Heart right ventricle (tissue), 16 donors: ENCODE data around the gene SRR. TPM values are rescaled to one million over a fixed set of nuclear protein-coding genes. Genes with fewer than 3 reads are reported as not detected.

Experiments used
- ATAC-seq, 8 donors: fragments of 200-7000 bp; cut with Tn5 transposase; one replicate each; pipeline ENCODE4 v1.9.1; 2020; ENCODE audit warnings: mild to moderate bottlenecking in 8 of 8, moderate library complexity in 8 of 8, moderate number of reproducible peaks in 1 of 8
- DNase-seq, 2 donors: peaks; one replicate each; pipeline ENCODE4 v3.0.0-alpha.2; 2020
- H3K27ac ChIP-seq, 10 donors: fragments of 200-600 bp; sonication (generic) in 2 of 10; one replicate each; pipeline versions ENCODE4 v1.5.0 to v1.8.0; 2020 to 2022; ENCODE audit warnings: mild to moderate bottlenecking in 3 of 10
- H3K27me3 ChIP-seq, 7 donors: fragments of 200-600 bp; one replicate each; pipeline ENCODE4 v1.8.0; 2021 to 2022; ENCODE audit warnings: mild to moderate bottlenecking in 2 of 7
- H3K36me3 ChIP-seq, 9 donors: fragments of 200-600 bp; sonication (generic) in 1 of 9; one replicate each; pipeline versions ENCODE4 v1.5.0 to v1.8.0; 2020 to 2022; ENCODE audit warnings: mild to moderate bottlenecking in 2 of 9
- H3K4me1 ChIP-seq, 9 donors: fragments of 200-600 bp; sonication (generic) in 1 of 9; one replicate each; pipeline versions ENCODE4 v1.5.0 to v1.8.0; 2020 to 2022; ENCODE audit warnings: mild to moderate bottlenecking in 4 of 9
- H3K4me3 ChIP-seq, 10 donors: fragments of 200-600 bp; sonication (generic) in 2 of 10; one replicate each; pipeline versions ENCODE4 v1.5.0 to v1.8.0; 2020 to 2022; ENCODE audit warnings: mild to moderate bottlenecking in 7 of 10, moderate library complexity in 2 of 10
- H3K9me3 ChIP-seq, 11 donors: fragments of 200-600 bp in 10 of 11; sonication (generic) in 2 of 11; one replicate each; pipeline versions ENCODE4 v1.5.0 to v1.8.0; 2013 to 2022; ENCODE audit warnings: mild to moderate bottlenecking in 2 of 11, control low read depth in 1 of 11, moderate library complexity in 1 of 11
- CTCF ChIP-seq, 9 donors: fragments of 200-600 bp; sonication (generic) in 2 of 9; IDR thresholded peaks; one replicate each; pipeline versions ENCODE4 v1.5.0 to v1.8.0; 2021 to 2022; ENCODE audit warnings: antibody characterized with exemption in 9 of 9, mild to moderate bottlenecking in 5 of 9, moderate library complexity in 1 of 9
- WGBS, 2 donors: extraction: QIAGEN DNeasy Blood & Tissue Kit; methylation state at CpG; one replicate each; pipeline ENCODE4 v1.1.7; 2013; ENCODE audit warnings: inconsistent platforms in 1 of 2; 5-methylcytosine and 5-hydroxymethylcytosine counted together
- intact Hi-C, 10 donors: fragments of 100-400 bp; cut with DNase I; formaldehyde crosslinking; loops; one replicate each; pipeline versions ENCODE4 v1.11.1 to v1.14.2; 2022
- polyA plus RNA-seq, 2 donors: library from polyadenylated mRNA; stranded (reverse); fragments of 200-250 nt; gene quantifications; one replicate each; pipeline ENCODE4 v1.2.3, GENCODE V29; 2013
- total RNA-seq, 10 donors: library from RNA; stranded (reverse); fragmentation: NEBNext Ultra II Directional in 3 of 10; extraction: Animal tissue kit (Norgen Biotek cat#: 25700) in 3 of 10; gene quantifications; one replicate each; pipeline versions ENCODE4 v1.2.1 to v1.2.4, GENCODE V29; 2021 to 2023
- donor health status: Arrhythmogenic right ventricular cardiomyopathy.
- donor health status: ischemic (EF 13 %, LVEDD 7.1; RV severe dilation, severe dysfunction).
- donor health status: healthy with polysubstance abuse.
- donor health status: DM: no; HTN: yes; CAD: no.
- donor health status: DM: no; HTN: no; CAD: no.
- donor health status: ischemic (EF 25% LVEDD 6.9; RV normal size, moderate dysfunction).
- donor health status: ischemic (EF 25% LVEDD 5.7; RV mildly dilated, moderate dysfunction).
- donor health status: healthy.
- donor health status: DM: yes; HTN: yes; CAD: no.
- donor health status: Ischemic cardiomyopathy.
- donor health status: ischemic (EF 35%, LVEDD 5.7; RV mildly dilated, moderate dysfunction).
- donor health status: nonischemic (EF 11% LVEDD 7.7; RV severe dilation, severe dysfunction).
- donor health status: DM: yes; HTN: yes; CAD: no.
- donor health status: PGD.
- donor health status: ischemic (EF 29% LVEDD 5.4; RV normal size, mild dysfunction).
- donor health status: nonischemic (EF 23%, LVEDD 6.1; RV moderate dilation, normal function).

SRR gene
- total and polyA plus RNA-seq, 12 donors: 2.9 to 16.0 (median 9.4) TPM

GRCh38 chr17:2357237-2357636 lies 53.5 kb downstream of the SRR start:
- TF ChIP-seq CTCF (IDR thresholded peaks at IDR 0.05): no peak
- Histone ChIP-seq H3K4me1 (peaks cover 0 to 13% (median 0%) of the 10 kb centered on the region in 9 donors), H3K9me3 (no peaks in the 10 kb centered on the region), H3K27ac (no peak overlapping the region), H3K4me3 (no peak overlapping the region), H3K36me3 (peaks cover 0 to 19% (median 0%) of the 10 kb centered on the region in 9 donors), H3K27me3 (no peaks in the 10 kb centered on the region)
- WGBS, 2 donors: 97 to 98% methylated on average over 4 of the region's 4 CpGs
- ATAC-seq (no peak), DNase-seq (no peak)
- intact Hi-C loops: no loop called here

- Histone ChIP-seq H3K9me3 (no peaks in the 10 kb centered on the region), H3K36me3 (peaks cover 0 to 24% (median 3%) of the 10 kb centered on the region in 9 donors), H3K27ac (no peak overlapping the region), H3K4me1 (peaks cover 0 to 11% (median 0%) of the 10 kb centered on the region in 9 donors), H3K27me3 (no peaks in the 10 kb centered on the region), H3K4me3 (no peak overlapping the region)
- DNase-seq (no peak), ATAC-seq (no peak)
- WGBS, 2 donors: 92 to 93% methylated on average over 10 of the region's 10 CpGs
- intact Hi-C loops: no loop called here
- no peak for TF ChIP-seq CTCF (IDR thresholded peaks at IDR 0.05)
These were observed 54.2 kb downstream of the SRR start for GRCh38 chr17:2357931-2358434.

GRCh38 chr17:2361010-2361760 lies 57.4 kb downstream of the SRR start:
- no peak overlapping the region for H3K27ac ChIP-seq
- no peaks in the 10 kb centered on the region for H3K9me3 ChIP-seq
- peaks cover 0 to 54% (median 5%) of the 10 kb centered on the region in 9 donors for H3K36me3 ChIP-seq
- intact Hi-C loops: loop anchor here in 2 of 10 donors (10.0 kb wide), 1 partner anchor 54 kb away; no protein-coding TSS in a partner anchor
- H3K4me1 ChIP-seq: peaks cover 6 to 23% (median 20%) of the 10 kb centered on the region in 9 donors
- H3K27me3 ChIP-seq: no peaks in the 10 kb centered on the region
- WGBS, 2 donors: 68 to 78% methylated on average over 21 of the region's 21 CpGs
- H3K4me3 ChIP-seq: no peak overlapping the region
- TF ChIP-seq CTCF (IDR thresholded peaks at IDR 0.05): no peak
- DNase-seq (no peak), ATAC-seq (peak in 1 of 8 donors; percentile 22)

GRCh38 chr17:2362016-2362415 lies 58.3 kb downstream of the SRR start:
- 98% methylated on average over 20 of the region's 20 CpGs for WGBS, 2 donors
- intact Hi-C loops: loop anchor here in 2 of 10 donors (10.0 kb wide), 1 partner anchor 53 kb away; no protein-coding TSS in a partner anchor
- H3K36me3 ChIP-seq: peaks cover 0 to 63% (median 5%) of the 10 kb centered on the region in 9 donors
- no peak overlapping the region for H3K4me3 ChIP-seq
- H3K9me3 ChIP-seq: no peaks in the 10 kb centered on the region
- H3K27ac ChIP-seq: no peak overlapping the region
- ATAC-seq (no peak), DNase-seq (no peak)
- no peak for TF ChIP-seq CTCF (IDR thresholded peaks at IDR 0.05)
- H3K27me3 ChIP-seq: no peaks in the 10 kb centered on the region
- H3K4me1 ChIP-seq: peaks cover 6 to 26% (median 20%) of the 10 kb centered on the region in 9 donors
